ENCODE measurements around the gene IFT27. TPM values are rescaled to one million over a fixed set of nuclear protein-coding genes. Genes with fewer than 3 reads are reported as not detected.
A peak's percentile ranks its signal among the peaks of the same experiment; 100 is the strongest.
"Not testable (repeated sequence)": the region's sequence is repeated elsewhere in the genome, so short reads cannot be mapped to it uniquely, and the experiment has no call there.

Gene IFT27
- total and polyA plus RNA-seq, 2 experiments from 2014 or later: 56.7 to 60.7 TPM

GRCh38 chr22:36755316-36755715 lies 20.6 kb downstream of the IFT27 start:
- Histone ChIP-seq H3K27ac (no peak overlapping the region), H3K4me3 (no peak overlapping the region), H3K27me3 (peaks cover 16% of the 10 kb centered on the region), H3K36me3 (no peaks in the 10 kb centered on the region), H3K4me1 (ENCODE audit: low read depth) (no peaks in the 10 kb centered on the region), H3K9me3 (ENCODE audit: low read depth) (no peaks in the 10 kb centered on the region)
- DNase-seq (ENCODE audit: low read depth in 1 of 2, low spot score in 1 of 2): no peak
- no peak for TF ChIP-seq CTCF (IDR thresholded peaks at IDR 0.05; ENCODE audit: low read depth, low read length)

GRCh38 chr22:36754881-36755280 lies 21.0 kb downstream of the IFT27 start:
- peaks cover 16% of the 10 kb centered on the region for H3K27me3 ChIP-seq
- H3K4me1 ChIP-seq (ENCODE audit: low read depth); H3K27ac ChIP-seq; H3K36me3 ChIP-seq; H3K4me3 ChIP-seq; H3K9me3 ChIP-seq (ENCODE audit: low read depth); DNase-seq (ENCODE audit: low read depth in 1 of 2, low spot score in 1 of 2): not testable (repeated sequence)

GRCh38 chr22:36753916-36754315 lies 22.0 kb downstream of the IFT27 start:
- no peak for TF ChIP-seq CTCF (IDR thresholded peaks at IDR 0.05; ENCODE audit: low read depth, low read length)
- H3K4me1 ChIP-seq (ENCODE audit: low read depth): no peaks in the 10 kb centered on the region
- H3K27me3 ChIP-seq: peaks cover 16% of the 10 kb centered on the region
- DNase-seq (ENCODE audit: low read depth in 1 of 2, low spot score in 1 of 2): no peak
- H3K9me3 ChIP-seq (ENCODE audit: low read depth): no peaks in the 10 kb centered on the region
- H3K27ac ChIP-seq: no peak overlapping the region
- no peaks in the 10 kb centered on the region for H3K36me3 ChIP-seq
- H3K4me3 ChIP-seq: no peak overlapping the region

GRCh38 chr22:36753120-36753802 lies 22.7 kb downstream of the IFT27 start:
- Histone ChIP-seq H3K27ac (no peak overlapping the region), H3K4me3 (no peak overlapping the region), H3K36me3 (no peaks in the 10 kb centered on the region), H3K27me3 (peaks cover 16% of the 10 kb centered on the region), H3K4me1 (ENCODE audit: low read depth) (no peaks in the 10 kb centered on the region), H3K9me3 (ENCODE audit: low read depth) (no peaks in the 10 kb centered on the region)
- no peak for TF ChIP-seq CTCF (IDR thresholded peaks at IDR 0.05; ENCODE audit: low read depth, low read length)
- DNase-seq (ENCODE audit: low read depth in 1 of 2, low spot score in 1 of 2): peak in 1 of 2 donors; percentile 59

- H3K4me3 ChIP-seq: no peak overlapping the region
- no peaks in the 10 kb centered on the region for H3K4me1 ChIP-seq (ENCODE audit: low read depth)
Observed at GRCh38 chr22:36746375-36746970, 29.4 kb downstream of the IFT27 start.

More at GRCh38 chr22:36746375-36746970, 29.4 kb downstream of the IFT27 start:
- no peak for TF ChIP-seq CTCF (IDR thresholded peaks at IDR 0.05; ENCODE audit: low read depth, low read length)
- H3K9me3 ChIP-seq (ENCODE audit: low read depth): no peaks in the 10 kb centered on the region
- H3K36me3 ChIP-seq: no peaks in the 10 kb centered on the region
- no peaks in the 10 kb centered on the region for H3K27me3 ChIP-seq
- no peak for DNase-seq (ENCODE audit: low read depth in 1 of 2, low spot score in 1 of 2)
- no peak overlapping the region for H3K27ac ChIP-seq

Data from cardiac muscle cell (in vitro differentiated cells and primary cell).